ENCODE results near the gene ITGA11.

DNA sequence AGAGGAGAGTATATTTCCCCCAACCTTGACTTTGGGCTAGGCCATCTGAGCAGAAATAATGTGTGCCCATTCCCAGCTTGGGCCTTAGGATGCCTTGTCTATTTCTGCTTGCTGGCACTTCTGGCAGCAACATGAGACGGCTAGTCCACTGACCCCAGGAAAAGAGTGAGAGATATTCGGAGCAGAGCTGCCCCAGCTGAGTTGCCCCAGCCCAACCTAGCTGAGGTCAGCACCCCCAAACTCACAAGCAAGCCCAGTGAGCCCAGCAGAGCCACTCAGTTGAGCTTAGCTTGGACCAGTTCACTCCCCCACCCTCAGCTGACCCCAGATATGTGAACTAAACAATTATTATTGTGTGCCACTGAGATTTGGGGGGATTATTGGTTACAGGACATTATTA, 20.2 kb downstream of the ITGA11 start:
- TF ChIP-seq RCOR1 (IDR thresholded peaks at IDR 0.05; ENCODE audit: insufficient replicate concordance, low read length), result no peak
- TF ChIP-seq SMC3 (IDR thresholded peaks at IDR 0.05; ENCODE audit: low read depth, low read length), result no peak
- TF ChIP-seq MAZ (IDR thresholded peaks at IDR 0.05; ENCODE audit: borderline replicate concordance, low read depth, low read length), result no peak
- TF ChIP-seq, protein P1, sequence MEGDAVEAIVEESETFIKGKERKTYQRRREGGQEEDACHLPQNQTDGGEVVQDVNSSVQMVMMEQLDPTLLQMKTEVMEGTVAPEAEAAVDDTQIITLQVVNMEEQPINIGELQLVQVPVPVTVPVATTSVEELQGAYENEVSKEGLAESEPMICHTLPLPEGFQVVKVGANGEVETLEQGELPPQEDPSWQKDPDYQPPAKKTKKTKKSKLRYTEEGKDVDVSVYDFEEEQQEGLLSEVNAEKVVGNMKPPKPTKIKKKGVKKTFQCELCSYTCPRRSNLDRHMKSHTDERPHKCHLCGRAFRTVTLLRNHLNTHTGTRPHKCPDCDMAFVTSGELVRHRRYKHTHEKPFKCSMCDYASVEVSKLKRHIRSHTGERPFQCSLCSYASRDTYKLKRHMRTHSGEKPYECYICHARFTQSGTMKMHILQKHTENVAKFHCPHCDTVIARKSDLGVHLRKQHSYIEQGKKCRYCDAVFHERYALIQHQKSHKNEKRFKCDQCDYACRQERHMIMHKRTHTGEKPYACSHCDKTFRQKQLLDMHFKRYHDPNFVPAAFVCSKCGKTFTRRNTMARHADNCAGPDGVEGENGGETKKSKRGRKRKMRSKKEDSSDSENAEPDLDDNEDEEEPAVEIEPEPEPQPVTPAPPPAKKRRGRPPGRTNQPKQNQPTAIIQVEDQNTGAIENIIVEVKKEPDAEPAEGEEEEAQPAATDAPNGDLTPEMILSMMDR (conservative IDR thresholded peaks at IDR 0.05; ENCODE audit: low read depth, low read length), result no peak
- TF ChIP-seq POLR2A (IDR thresholded peaks at IDR 0.05; ENCODE audit: low read depth, low read length), result no peak
- TF ChIP-seq CEBPB (IDR thresholded peaks at IDR 0.05; ENCODE audit: low read depth, low read length), result no peak
- no peak for TF ChIP-seq RFX5 (IDR thresholded peaks at IDR 0.05; ENCODE audit: low read depth, low read length)
- no peak for TF ChIP-seq FOS (IDR thresholded peaks at IDR 0.05; ENCODE audit: low read depth, low read length)
- TF ChIP-seq, protein P2, sequence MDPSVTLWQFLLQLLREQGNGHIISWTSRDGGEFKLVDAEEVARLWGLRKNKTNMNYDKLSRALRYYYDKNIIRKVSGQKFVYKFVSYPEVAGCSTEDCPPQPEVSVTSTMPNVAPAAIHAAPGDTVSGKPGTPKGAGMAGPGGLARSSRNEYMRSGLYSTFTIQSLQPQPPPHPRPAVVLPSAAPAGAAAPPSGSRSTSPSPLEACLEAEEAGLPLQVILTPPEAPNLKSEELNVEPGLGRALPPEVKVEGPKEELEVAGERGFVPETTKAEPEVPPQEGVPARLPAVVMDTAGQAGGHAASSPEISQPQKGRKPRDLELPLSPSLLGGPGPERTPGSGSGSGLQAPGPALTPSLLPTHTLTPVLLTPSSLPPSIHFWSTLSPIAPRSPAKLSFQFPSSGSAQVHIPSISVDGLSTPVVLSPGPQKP (IDR thresholded peaks at IDR 0.05; ENCODE audit: borderline replicate concordance, low read depth, low read length), result no peak
- TF ChIP-seq RAD21 (IDR thresholded peaks at IDR 0.05; ENCODE audit: low read length), result no peak

Data from IMR-90 (cell line).